ENCODE results near the gene DHX32.

GRCh38 chr10:125828311-125828710 is 52.8 kb downstream of the DHX32 start:
- TF ChIP-seq ZFP30 (CRISPR knock-in tag; IDR thresholded peaks at IDR 0.05): no peak
- no peak for TF ChIP-seq RARB (CRISPR knock-in tag; IDR thresholded peaks at IDR 0.05)
- TF ChIP-seq ZC3H10 (CRISPR knock-in tag; IDR thresholded peaks at IDR 0.05): no peak
- TF ChIP-seq TOX (CRISPR knock-in tag; IDR thresholded peaks at IDR 0.05; ENCODE audit: borderline replicate concordance): no peak
- no peak for TF ChIP-seq ZNF8 (CRISPR knock-in tag; IDR thresholded peaks at IDR 0.05)
- no peak for TF ChIP-seq PATZ1 (CRISPR knock-in tag; IDR thresholded peaks at IDR 0.05; ENCODE audit: borderline replicate concordance)
- no peak for TF ChIP-seq BACH2 (CRISPR knock-in tag; IDR thresholded peaks at IDR 0.05; ENCODE audit: borderline replicate concordance)
- no peak for TF ChIP-seq ZFP3 (CRISPR knock-in tag; IDR thresholded peaks at IDR 0.05)
- no peak for TF ChIP-seq TSHZ2 (CRISPR knock-in tag; IDR thresholded peaks at IDR 0.05)
- no peak for TF ChIP-seq ZNF565 (CRISPR knock-in tag; conservative IDR thresholded peaks at IDR 0.05; ENCODE audit: low read depth)
- TF ChIP-seq ARNTL (CRISPR knock-in tag; IDR thresholded peaks at IDR 0.05; ENCODE audit: borderline replicate concordance, low read depth): no peak
- no peak for TF ChIP-seq PPARA (CRISPR knock-in tag; IDR thresholded peaks at IDR 0.05; ENCODE audit: borderline replicate concordance)

Measured in SK-N-SH treated with all-trans-retinoic acid at 6 μM for 48 hours (cell line).